ENCODE measurements around the gene DCPS.
"Not testable (repeated sequence)": the region's sequence is repeated elsewhere in the genome, so short reads cannot be mapped to it uniquely, and the experiment has no call there.

Gene DCPS

DNA sequence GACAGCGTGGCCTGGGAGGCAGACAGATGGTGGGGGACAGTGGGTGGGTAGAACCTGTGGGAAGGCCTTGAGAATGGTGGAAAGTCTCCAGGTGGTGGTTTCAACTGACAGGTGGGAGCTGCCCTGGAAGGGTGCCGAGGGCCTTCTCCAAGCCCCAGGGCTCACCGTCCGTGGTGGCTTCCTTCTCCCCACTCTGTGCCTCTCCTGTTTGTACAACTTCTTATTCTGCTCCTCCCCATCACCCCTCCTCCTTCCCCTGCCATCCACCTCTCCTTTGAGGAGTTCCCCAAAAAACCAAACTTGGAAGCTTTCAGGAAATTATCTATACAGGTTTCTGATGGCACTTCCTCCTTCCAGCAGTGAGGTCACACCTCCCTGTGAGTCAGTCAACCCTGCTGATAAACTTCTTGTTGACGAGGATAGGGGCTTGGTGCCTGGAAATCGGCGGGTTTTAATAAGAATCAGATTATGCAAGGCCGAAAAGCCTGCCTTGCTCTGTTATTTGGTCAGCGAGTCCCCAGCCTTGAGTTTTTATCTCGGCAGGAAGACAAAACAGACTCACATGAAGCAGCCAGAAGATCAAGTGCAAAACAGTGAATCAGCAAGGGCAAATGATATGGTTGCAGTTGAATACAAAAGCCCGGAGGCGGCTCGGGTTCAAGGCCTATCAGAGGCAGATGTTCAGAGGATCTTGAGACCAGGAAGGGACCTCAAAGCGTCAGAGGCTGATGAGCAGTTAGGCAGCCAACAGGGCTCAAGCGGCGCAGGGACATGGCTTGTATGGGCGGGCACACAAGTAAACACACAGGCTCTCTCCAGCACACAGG, 42.1 kb downstream of the DCPS start:
- ATAC-seq = no peak

DNA sequence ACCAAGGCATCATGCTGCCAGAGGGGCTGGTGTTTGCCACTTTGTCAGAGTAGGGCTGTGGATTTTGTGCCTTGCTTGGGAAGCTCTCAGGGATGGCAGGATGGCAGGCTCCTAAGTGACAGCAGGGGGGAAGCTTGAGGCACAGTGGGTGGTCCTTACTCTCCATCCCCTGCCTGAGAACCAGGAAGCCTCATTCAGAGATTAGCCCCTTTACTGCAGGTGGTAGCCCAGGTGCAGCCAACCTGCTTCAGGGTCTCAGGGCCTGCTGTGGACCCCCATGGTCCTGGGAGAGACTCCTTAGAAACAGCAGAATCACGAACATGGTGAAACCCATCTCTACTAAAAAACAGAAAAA, 42.7 kb downstream of the DCPS start:
- ATAC-seq = no peak

DNA sequence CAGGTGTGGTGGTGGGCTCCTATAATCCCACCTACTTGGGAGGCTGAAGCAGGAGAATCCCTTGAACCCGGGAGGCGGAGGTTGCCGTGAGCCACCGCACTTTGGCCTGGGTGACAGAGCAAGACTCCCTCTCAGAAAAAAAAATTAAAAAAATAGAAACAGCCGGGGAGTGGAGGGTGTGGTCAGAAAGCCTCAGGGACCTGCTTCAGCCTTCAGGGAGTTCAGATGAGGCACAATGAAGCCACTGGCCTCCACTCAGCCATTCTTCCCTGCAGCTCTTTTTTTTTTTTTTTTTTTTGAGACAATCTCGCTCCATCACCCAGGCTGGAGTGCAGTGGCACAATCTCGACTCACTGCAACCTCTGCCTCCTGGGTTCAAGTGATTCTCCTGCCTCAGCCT, 43.1 kb downstream of the DCPS start:
- ATAC-seq = not testable (repeated sequence)

DNA sequence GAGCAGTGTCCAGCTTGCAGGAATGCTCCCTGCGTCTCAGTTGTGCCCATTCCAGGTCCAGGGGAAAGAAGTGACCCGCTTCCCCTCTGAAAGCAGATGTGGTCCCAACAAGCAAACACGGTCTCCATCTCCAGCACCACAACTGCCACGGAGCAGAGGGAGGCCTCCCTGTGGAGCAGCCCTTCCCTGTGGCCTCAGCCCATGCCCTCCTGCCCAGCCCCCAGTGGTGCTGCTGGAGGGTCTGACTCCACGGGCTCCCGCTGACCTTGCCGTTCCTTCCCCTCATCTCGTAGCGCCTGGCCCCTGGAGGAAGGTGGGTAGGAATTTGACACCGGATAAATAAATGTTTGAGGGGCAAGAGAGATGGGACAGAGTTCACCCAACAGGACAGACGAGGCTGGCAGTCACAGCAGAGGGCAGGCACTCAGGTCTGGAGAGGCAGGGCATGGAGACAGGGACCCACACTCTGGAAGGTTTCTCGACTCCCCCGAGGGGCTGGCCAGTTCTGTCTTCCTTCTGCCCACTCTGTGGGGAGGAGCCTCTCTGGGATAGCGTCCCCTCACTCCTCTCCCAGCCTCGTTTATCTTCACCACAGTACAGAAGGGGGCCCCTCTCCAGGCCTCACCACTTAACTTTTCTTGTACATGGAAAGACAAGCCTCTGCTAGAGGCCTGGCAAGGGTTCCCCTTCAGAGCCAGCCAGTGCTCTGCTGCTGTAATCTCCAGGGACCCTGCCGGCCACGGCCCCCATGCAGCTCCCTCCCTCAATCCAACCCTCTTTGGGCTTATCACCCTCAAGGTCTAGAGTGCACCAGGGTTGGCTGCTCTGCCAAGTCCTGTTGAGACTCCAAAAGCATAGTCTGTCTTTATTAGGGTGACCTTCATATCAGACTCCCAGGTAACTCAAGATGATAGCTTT, 44.1 kb downstream of the DCPS start:
- ATAC-seq = no peak

DNA sequence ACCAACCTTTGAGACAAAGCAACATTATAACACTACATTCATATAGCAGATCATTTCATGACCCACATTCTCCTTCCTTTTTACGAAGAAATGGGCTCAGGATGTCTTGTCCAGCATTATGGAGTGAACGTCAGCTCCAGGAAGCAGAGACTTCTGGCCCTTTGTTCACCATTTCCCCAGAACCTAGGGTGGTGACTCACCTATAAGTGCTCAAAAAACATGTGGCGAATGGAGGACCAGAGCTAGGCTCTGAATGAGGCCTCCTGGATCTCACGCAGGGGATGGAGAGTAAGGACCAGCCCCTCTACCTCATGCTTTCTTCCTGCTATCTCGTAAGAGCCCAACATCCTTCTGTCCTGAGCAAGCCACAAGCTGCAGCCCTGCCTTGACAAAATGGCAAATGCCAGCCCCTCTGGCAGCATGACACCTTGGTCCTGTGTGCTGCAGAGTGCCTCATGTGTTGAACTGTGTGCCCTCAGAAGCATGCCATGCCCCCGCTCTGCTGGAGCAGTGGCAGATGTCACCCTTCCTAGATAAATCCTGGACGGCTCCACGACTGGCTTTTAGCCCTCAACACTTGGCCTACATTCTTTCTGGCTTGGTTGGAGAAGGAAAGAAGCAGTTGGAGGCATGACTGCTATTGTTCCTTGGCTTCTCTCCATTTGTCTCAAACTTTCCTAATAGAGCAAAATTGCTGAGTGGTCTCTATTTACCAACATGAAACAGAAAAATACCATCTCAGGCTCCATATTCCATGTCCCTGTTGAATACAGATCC, 45.1 kb downstream of the DCPS start:
- no peak for ATAC-seq

DNA sequence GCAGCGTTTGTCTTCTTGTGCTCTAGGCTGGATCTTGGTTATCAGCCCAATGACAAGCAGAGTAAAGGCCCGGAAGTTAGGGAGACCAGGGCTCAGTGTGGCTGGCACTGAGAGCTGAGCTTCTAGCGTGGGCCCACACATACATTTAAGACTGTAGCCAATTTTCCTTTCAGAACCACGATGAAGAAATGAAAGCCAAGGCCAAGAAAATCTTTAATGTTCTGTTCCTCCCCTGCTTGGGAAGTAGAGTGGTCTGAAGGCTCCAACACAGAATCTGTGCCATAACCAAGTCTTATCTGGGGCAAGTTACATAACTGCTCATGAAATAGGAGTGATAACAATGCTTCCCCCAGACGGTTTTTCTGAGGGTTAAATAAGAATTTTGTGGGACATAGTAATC, 47.0 kb downstream of the DCPS start:
- no peak for ATAC-seq

DNA sequence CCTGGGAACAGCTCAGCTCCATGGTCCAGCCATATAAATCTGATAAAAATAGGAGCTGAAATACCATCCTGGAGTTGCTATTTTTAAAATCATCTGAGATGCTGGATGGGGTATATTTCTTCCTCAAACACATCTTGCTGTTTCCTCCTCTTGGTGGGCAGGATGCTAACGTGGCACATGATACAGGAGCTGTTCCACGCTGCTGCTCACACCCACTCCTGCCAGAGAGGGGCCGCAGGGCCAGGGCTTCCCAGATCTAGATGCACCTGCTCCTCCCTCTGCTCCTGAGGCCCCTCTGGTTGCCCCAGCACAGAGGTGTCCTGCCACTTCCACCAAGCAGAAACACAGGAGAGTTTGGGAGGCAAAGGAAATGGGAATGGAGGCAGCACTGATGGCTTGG, 48.3 kb downstream of the DCPS start:
- no peak for ATAC-seq

DNA sequence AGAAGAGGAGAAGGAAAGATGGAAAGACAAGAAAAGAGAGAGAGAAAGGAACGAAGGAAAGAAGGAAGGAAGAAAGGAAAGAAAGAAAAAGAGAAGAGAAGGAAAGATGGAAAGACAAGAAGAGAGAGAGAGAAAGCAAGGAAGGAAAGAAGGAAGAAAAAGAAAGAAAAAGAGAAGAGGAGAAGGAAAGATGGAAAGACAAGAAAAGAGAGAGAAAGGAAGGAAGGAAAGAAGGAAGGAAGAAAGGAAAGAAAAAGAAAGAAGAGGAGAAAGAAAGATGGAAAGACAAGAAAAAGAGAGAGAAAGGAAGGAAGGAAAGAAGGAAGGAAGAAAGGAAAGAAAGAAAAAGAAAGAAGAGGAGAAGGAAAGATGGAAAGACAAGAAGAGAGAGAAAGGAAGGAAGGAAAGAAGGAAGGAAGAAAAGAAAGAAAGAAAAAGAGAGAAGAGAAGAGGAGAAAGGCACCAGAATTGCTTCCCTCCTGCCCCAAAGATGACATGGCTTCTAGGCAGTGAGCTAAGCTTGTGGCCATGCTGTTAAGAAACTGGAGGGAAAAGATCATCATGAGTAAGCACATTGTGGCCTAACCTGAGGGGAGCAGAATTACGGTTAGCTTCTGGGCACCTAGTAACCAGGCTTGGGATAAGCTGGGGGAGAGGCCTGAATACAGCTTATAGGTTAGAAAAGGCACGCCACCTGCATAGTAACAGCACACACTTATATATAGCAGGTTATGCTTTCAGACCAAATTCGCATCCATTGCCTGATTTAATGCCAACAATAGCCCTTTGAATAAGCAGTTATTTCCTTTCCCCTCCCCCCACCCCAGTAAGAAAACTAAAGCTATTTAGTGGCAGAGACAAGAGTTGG, 49.3 kb downstream of the DCPS start:
- ATAC-seq = peak; percentile 61 to 73

DNA sequence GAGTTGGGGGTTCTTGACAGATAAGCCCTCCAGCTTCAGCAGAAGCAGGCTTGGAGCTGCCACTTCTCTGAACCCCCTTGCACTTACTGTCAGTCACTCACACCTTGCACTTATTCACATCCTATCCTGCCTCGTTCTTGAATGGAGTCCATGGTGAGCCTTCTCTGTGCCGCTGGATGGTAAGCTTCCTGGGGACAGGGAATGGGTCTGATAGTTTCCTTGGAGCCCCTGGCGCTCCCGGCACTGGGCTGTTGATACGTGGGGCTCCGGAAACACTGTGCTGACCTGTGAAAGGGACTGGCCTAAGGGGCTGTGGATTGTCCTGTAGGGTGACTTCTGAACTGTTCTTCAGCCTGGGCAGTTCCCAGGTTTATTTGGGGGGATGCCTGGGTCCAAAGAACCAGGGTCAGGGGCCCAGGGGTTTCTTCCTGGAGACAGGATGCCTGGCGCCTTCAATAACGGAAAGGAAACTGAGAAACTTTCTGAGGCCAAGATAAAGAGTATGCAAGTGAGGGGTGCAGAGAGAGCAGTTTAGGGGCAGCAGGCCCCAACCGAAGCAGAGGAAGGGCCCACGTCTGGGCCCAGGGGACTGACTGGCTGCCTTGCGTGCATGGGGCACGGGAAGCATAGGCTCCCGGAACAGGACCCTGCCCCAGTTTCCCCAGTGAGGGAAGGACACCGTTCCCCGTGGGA, 50.9 kb downstream of the DCPS start:
- ATAC-seq = peak; percentile 9 to 15

DNA sequence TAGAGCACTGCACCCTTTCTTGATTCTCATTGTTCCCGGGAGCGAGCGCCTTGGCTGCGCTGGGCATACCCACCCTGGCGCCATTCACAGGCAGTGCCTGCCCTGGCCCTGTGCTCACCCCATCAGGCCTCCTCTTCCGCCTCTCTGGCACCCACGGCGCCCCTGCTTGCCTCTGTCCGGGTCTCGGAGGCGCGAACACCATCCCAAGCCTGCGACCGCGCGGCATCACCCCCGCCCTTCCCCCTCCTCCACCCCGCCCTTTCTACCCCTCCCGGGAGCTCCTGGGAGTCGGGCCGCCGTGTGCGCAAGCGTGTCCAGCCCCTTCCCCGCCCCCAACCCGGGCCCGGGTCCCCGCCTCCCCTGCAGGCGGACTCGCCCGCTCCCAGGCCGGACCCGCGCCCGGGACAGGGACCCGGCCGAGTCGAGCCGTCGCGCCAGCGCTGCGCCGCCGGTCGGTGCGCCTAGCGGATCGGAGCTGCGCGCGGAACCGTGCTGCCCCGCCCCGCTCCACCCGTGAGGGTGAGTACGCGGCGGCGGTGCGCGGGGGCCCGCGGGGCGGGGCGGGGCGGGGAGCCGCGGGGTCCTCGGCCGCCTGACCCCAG, 51.6 kb downstream of the DCPS start, which contains the start of gene ST3GAL4:
Gene ST3GAL4, plus strand, starts transcription at position 363 of the 602 bp plus-strand sequence. CDS start 50,470 bp downstream, outside the sequence.
- ATAC-seq = peak; percentile 69 to 71

DNA sequence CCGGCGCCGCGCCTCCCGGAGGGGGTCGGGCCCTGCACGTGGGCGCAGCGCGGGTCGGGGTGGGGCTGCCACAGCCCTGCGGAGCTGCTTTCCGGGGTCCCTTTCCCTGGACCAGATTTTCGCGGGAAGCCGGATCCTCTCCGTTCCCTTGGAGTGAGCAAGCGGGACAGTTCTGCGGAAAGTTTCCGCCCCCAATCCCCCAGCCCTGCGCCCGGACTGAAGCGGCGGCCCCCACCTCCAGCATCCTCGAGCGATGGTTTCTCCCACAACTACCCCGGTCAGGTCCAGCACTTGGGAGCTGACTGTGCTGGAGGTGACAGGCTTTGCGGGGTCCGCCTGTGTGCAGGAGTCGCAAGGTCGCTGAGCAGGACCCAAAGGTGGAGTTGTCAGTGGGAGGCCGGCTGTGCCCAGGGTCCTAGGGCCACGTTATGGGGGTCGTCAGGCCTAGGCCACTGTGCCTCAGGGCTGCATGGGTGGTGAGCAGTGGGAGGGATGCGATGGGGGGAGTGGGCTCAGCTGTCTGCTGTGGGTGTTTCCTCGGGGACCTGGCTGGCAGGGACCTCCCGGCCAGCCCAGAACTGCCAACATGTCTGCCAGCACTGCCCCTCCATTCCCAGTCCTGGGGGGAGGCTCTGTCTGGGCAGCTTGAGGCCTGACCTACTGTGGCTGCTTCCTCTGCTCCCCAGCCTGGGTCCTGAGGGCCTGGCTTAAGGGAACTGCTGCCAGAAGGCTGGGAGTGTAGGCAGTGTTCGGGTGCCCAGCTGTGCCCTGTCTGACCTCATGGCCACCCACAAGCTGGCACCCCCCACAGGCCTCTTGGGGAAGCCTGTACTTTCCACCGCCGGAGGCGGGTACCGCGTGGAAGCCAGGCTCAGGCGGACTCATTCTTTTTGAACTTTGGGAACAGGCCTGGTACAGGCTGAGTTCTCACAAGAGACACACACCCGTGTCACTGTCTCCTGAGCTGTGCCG, 52.4 kb downstream of the DCPS start:
- ATAC-seq = peak in 1 of 2 donors; percentile 9

DNA sequence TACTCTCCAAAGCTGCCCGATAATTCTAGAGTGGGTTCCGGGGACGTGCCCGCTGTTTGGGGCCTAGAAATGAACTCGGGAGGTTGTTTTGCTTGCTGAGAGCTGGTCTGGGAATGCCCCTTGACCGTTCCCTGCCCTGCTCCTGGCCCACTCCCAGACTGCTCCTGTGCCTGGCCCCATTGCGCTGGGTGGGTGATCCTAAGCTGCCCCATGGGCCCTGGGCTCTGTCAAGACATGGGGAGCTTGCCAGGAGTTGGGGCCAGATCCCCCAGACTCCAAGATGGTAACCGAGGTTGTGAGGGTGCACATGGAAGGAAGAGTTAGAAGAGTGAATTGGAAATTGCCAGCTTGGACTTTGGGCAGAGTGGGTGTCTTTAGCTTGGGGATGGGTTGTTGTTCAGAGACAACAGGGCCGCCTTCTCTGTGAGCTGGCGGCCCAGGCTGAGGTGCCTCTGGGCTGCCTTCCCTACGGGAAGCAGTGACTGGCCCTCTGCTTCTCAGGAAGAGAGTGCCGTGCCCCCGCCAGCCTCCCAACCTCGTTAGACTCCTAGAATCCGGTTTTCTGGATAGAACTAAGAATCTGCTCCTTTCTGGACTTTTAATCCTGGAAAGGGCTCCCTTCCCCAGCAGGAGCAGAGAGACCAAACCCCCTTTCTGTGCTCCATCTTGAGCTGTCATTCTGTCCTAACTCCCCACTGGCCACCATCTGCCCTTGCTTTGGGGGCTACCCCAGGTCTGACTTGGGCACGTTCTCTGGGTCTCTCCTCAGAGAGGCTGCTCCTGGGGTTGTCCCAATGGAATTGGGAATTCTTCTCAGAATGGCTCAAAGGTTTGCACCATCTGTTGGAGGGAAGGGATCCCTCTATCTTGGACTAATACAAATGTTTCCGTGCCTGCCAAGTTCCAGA, 53.4 kb downstream of the DCPS start:
- ATAC-seq = no peak

DNA sequence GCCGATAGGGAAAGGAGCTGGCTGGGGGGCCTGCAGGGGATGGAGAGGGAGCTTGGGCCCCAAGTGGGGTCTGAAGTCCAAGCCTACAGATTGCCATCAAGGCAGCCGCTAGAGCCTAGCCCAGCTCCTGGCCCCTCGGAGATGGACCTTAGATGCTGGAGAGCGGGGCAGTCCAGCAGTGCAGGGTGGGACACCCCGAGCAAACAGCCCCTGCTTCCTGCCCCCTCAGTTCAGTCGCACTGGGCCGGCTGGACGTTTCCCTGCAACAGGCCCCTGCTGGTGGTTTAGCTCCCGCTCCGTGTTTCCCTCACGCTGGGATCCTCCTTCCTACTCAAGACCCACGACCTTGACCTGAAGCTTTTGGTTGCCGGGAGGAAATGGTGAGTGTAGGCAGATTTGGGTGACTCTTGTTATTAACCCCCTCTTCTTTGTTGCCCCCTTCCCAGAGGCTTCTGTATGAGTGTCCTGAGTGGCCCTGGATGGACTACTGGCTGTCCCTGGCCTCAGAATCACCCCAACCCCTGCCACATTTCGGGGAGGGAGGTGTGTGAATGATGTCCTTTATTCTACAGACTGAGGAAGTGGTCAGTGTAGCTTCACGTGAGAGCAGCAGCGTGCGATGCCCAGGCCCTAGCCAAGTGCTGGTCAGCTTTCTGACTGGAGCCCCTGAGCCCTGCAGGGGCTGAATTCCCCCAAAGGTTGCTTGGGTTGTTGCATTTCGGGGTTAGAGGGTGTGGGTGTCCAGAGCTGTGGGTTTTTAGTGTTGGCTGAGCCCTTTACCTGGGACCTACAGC, 54.3 kb downstream of the DCPS start:
- no peak for ATAC-seq

DNA sequence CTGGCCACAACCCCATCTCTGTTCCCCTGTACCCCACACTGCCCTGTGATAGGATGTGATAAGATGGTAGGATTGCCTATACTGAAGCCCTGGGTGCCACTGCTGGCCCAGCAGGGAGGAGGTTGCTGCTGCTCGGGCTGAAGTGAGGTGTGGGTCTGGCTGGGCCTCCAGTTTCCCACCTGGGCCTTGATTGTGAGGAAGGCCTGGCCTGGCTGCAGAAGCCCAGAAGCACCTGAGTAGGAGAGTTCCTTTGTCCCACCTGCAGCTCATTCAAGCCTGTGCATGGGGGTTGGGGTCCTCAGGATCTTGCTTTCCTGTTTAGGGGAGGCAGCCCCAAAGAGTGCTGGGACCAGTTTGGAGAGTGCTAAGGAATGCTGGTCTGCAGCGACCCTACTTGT, 54.9 kb downstream of the DCPS start:
- ATAC-seq = no peak

DNA sequence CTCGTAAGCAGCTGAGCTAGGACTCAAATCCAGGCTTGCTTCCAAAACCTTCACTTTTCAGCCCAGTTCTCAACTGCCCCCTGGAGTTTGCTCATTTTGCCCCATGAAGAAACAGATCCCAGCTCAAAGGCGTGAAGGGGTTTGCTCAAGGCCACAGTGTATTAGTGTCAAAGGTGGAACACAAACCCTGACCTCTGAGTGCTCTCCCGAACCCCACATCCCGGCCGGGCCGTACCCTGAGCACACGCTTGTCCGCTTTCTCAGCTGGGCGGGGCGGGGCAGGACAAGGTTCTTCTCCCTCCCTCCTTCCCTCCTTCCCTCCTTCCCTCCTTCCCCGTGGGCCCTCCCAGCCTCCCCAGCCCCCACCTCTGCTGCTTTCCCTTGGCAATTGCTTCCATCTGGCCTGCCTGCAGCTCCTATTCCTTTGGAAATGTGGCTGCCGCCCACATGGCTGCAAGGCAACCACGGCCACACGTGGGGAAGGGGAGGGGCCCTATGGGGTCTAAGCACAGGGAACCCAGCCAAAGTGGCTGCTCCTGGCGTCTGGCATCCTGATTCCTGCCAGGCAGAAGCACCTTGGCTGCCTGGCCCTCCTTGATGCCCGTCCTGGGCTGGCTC, 55.7 kb downstream of the DCPS start:
- ATAC-seq = no peak

DNA sequence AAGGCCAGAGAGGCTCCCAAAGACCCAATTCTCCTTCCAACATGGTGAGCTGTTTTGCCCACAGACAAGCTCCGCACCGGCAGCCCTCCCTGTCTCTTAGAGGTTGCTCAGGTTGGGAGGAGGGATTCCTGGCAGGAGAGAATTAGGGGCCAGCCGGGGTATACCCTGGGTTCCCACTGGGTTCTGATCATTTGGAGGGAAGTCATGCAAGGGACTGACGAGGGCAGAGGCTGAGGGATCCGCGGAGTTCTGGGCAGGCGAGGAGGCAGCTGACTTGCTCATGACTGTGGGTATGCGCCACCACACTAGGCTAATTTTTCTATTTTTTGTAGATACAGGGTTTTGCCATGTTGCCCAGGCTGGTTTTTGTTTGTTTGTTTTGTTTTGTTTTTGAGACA, 56.2 kb downstream of the DCPS start:
- no peak for ATAC-seq

DNA sequence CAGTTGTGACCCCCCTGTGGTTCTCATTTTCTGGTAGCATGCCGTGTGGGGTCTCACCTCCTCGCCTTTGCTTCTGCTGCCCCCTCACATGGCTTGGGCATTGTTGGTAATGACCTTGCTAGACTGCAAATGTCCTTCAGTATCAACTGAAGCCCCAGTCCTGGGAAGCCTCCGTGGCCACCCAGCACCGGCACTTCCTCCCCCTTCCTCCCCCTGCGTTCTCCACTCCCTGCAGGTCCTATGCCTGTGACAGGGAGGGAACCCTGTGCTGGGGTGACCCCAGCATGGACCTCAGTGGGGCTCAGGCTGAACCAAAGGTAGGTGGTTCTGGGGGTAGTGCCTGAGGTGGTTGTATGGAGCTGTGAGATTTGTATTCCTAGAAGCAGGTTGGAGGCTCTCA, 57.5 kb downstream of the DCPS start:
- ATAC-seq = no peak
